Activated naive CD4-positive, alpha-beta T cell treated with anti-CD3 and anti-CD28 coated beads, Interleukin-2, amount 50 U/mL, for 16 hours (primary cell): ENCODE results near the gene FAS.

Experiments
- DNase-seq: peaks from one replicate; pipeline ENCODE4 v3.0.0-alpha.2; 2020

FAS gene

GRCh38 chr10:88990384-88991160, at the start of gene FAS:
TSS of gene FAS (plus strand) at chr10:88990798. CDS start at chr10:88990877, 79 bp downstream.
- peak; percentile 74 for DNase-seq

GRCh38 chr10:88941026-88941425, 49.6 kb upstream of the FAS start:
- DNase-seq: no peak

GRCh38 chr10:88943778-88944177, 46.8 kb upstream of the FAS start:
- no peak for DNase-seq

GRCh38 chr10:88944813-88945212, 45.8 kb upstream of the FAS start:
- no peak for DNase-seq

GRCh38 chr10:88946200-88946599, 44.4 kb upstream of the FAS start:
- no peak for DNase-seq

GRCh38 chr10:88946965-88947590, 43.5 kb upstream of the FAS start:
- no peak for DNase-seq

- DNase-seq: no peak
Measured at GRCh38 chr10:88949051-88949450, 41.5 kb upstream of the FAS start.

GRCh38 chr10:88949912-88950837, 40.4 kb upstream of the FAS start:
- no peak for DNase-seq

- no peak for DNase-seq
Measured at GRCh38 chr10:88952647-88953111, 37.9 kb upstream of the FAS start, which contains the start of gene ACTA2. TSS of gene ACTA2 (minus strand) at chr10:88952773. CDS start at chr10:88948930, 3,843 bp downstream.

- no peak for DNase-seq
Measured at GRCh38 chr10:88953662-88954061, 36.9 kb upstream of the FAS start.

GRCh38 chr10:88954458-88955083, 36.0 kb upstream of the FAS start:
- DNase-seq: no peak

- no peak for DNase-seq
Measured at GRCh38 chr10:88957381-88957780, 33.2 kb upstream of the FAS start.

GRCh38 chr10:88958721-88959120, 31.9 kb upstream of the FAS start:
- DNase-seq: no peak

- no peak for DNase-seq
Measured at GRCh38 chr10:88960802-88961201, 29.8 kb upstream of the FAS start.

- DNase-seq: no peak
Measured at GRCh38 chr10:88961266-88961665, 29.3 kb upstream of the FAS start.

- no peak for DNase-seq
Measured at GRCh38 chr10:88962336-88962735, 28.3 kb upstream of the FAS start.

GRCh38 chr10:88963318-88963717, 27.3 kb upstream of the FAS start:
- no peak for DNase-seq

GRCh38 chr10:88964360-88964759, 26.2 kb upstream of the FAS start:
- DNase-seq: no peak

- DNase-seq: no peak
Measured at GRCh38 chr10:88964869-88965415, 25.7 kb upstream of the FAS start.

- DNase-seq: no peak
Measured at GRCh38 chr10:88966797-88967196, 23.8 kb upstream of the FAS start.

- no peak for DNase-seq
Measured at GRCh38 chr10:88968391-88968790, 22.2 kb upstream of the FAS start.
